ENCODE results near the gene DEPDC1B. TPM values are rescaled to one million over a fixed set of nuclear protein-coding genes. Genes with fewer than 3 reads are reported as not detected.

Gene DEPDC1B
- total RNA-seq (under 1 TPM in 2 of 4 donors, not detected in 2; 0.27 to 0.36 TPM), polyA plus RNA-seq (1 to 10 TPM; 1.2 to 9.5 (median 3.9) TPM)

GRCh38 chr5:60699609-60700415, at the start of gene DEPDC1B:
DEPDC1B (minus strand) TSS chr5:60700166; CDS start chr5:60700093, 73 bp downstream.
- TF ChIP-seq POLR2AphosphoS5 (IDR thresholded peaks at IDR 0.05) (peak; percentile 23 to 72 (median 43)), POLR2A (IDR thresholded peaks at IDR 0.05) (no peak)
- peaks cover 0 to 15% (median 11%) of the 10 kb centered on the region in 4 donors for H3K4me1 ChIP-seq
- peak within 1 kb of the TSS; percentile 53 to 92 (median 72) for H3K4me3 ChIP-seq
- H3K36me3 ChIP-seq = no peaks in the 10 kb centered on the region
- WGBS, 2 donors = 0% methylated on average over 72 of the region's 72 CpGs
- intact Hi-C loops (cut with DNase I) = no loop called here
- no peaks in the 10 kb centered on the region for H3K27me3 ChIP-seq
- peak; percentile 90 for DNase-seq
- H3K9me3 ChIP-seq = no peaks in the 10 kb centered on the region
- peak within 1 kb of the TSS; percentile 68 to 91 (median 81) for H3K27ac ChIP-seq

DNA sequence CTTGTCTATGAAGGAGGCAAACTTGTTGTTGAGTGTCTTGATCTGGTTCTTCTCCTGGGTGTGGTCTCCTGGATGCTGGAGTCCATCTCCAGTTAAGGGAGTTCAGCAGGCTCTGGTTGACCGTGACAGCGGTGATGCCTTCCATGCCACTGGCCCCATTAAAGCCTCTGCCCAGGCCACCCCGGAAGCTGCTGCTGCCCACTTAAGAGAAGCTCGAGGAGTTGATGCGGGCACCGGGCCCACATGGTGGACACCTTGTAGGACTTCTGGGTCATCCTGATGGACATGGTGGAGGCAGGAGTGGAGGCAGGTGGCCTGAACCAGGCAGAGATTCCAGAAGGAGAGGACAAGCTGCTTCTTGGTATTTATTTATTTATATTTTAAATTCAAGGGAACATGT, 44.7 kb upstream of the DEPDC1B start:
- H3K36me3 ChIP-seq = no peaks in the 10 kb centered on the region
- WGBS, 2 donors = 96 to 97% methylated on average over 6 of the region's 6 CpGs
- H3K27me3 ChIP-seq = no peaks in the 10 kb centered on the region
- no peaks in the 10 kb centered on the region for H3K4me1 ChIP-seq
- no peak overlapping the region for H3K27ac ChIP-seq
- intact Hi-C loops (cut with DNase I) = no loop called here
- H3K4me3 ChIP-seq = no peak overlapping the region
- peaks cover 0 to 3% (median 0%) of the 10 kb centered on the region in 4 donors for H3K9me3 ChIP-seq
- no peak for DNase-seq
- no peak for TF ChIP-seq EP300 (IDR thresholded peaks at IDR 0.05)
- TF ChIP-seq POLR2AphosphoS5 (IDR thresholded peaks at IDR 0.05) = no peak
- no peak for TF ChIP-seq POLR2A (IDR thresholded peaks at IDR 0.05)
- TF ChIP-seq CTCF (IDR thresholded peaks at IDR 0.05) = no peak

- H3K9me3 ChIP-seq = peaks cover 0 to 3% (median 0%) of the 10 kb centered on the region in 4 donors
- H3K4me3 ChIP-seq = no peak overlapping the region
- H3K27ac ChIP-seq = no peak overlapping the region
- TF ChIP-seq CTCF (IDR thresholded peaks at IDR 0.05) = no peak
- no peak for TF ChIP-seq POLR2AphosphoS5 (IDR thresholded peaks at IDR 0.05)
- TF ChIP-seq EP300 (IDR thresholded peaks at IDR 0.05) = no peak
- no peak for TF ChIP-seq POLR2A (IDR thresholded peaks at IDR 0.05)
- H3K4me1 ChIP-seq = no peaks in the 10 kb centered on the region
- 95 to 96% methylated on average over 40 of the region's 40 CpGs for WGBS, 2 donors
- no peaks in the 10 kb centered on the region for H3K27me3 ChIP-seq
- intact Hi-C loops (cut with DNase I) = no loop called here
- no peaks in the 10 kb centered on the region for H3K36me3 ChIP-seq
- DNase-seq = no peak
Measured at GRCh38 chr5:60743511-60744314, 43.7 kb upstream of the DEPDC1B start.

GRCh38 chr5:60740322-60740721, 40.4 kb upstream of the DEPDC1B start:
- TF ChIP-seq POLR2AphosphoS5 (IDR thresholded peaks at IDR 0.05) = no peak
- no peak for TF ChIP-seq POLR2A (IDR thresholded peaks at IDR 0.05)
- no peak for TF ChIP-seq CTCF (IDR thresholded peaks at IDR 0.05)

DNA sequence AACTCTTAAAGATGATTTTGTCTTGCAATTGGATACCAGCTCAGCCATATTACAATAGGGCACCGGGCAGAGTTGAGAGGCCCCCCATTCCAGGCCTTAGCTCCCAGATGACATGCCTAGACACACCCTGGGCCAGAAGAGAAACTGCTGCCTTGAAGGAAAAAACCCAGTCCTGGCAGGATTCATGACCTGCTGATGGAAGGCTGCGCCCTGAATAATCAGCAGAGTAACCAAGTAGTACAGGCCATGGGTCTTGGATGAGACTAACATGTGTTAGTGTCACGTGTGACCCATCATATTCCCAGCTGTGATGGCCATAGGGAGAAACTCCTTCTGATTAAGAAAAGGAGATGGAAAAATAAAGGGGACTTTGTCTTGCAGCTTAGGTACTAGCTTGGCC, 39.0 kb upstream of the DEPDC1B start:
- Histone ChIP-seq H3K9me3 (peaks cover 0 to 3% (median 0%) of the 10 kb centered on the region in 4 donors), H3K4me1 (no peaks in the 10 kb centered on the region), H3K27me3 (no peaks in the 10 kb centered on the region), H3K27ac (no peak overlapping the region), H3K36me3 (no peaks in the 10 kb centered on the region), H3K4me3 (no peak overlapping the region)
- intact Hi-C loops (cut with DNase I) = no loop called here
- WGBS, 2 donors = 75 to 78% methylated on average over 3 of the region's 3 CpGs
- DNase-seq = no peak
- TF ChIP-seq POLR2AphosphoS5 (IDR thresholded peaks at IDR 0.05) = no peak
- no peak for TF ChIP-seq POLR2A (IDR thresholded peaks at IDR 0.05)
- no peak for TF ChIP-seq EP300 (IDR thresholded peaks at IDR 0.05)
- no peak for TF ChIP-seq CTCF (IDR thresholded peaks at IDR 0.05)

More at GRCh38 chr5:60740322-60740721, 40.4 kb upstream of the DEPDC1B start:
- WGBS, 2 donors = 95 to 96% methylated on average over 2 of the region's 2 CpGs
- no peaks in the 10 kb centered on the region for H3K4me1 ChIP-seq
- no peak overlapping the region for H3K4me3 ChIP-seq
- intact Hi-C loops (cut with DNase I) = no loop called here
- no peak overlapping the region for H3K27ac ChIP-seq
- H3K36me3 ChIP-seq = no peaks in the 10 kb centered on the region
- no peaks in the 10 kb centered on the region for H3K27me3 ChIP-seq
- H3K9me3 ChIP-seq = peaks cover 0 to 3% (median 0%) of the 10 kb centered on the region in 4 donors
- no peak for DNase-seq
